ENCODE results near the gene RNPC3.

The RNPC3 gene
- total RNA-seq, result 20.5 to 66.3 (median 50.6) reads per million in 9 experiments

- ATAC-seq (replicated peaks) (peak; percentile 79), DNase-seq (peak; percentile 80 to 86 (median 83))
- H3K27me3 Mint-ChIP-seq, result no peaks in the 10 kb centered on the region
- peaks cover 20% of the 10 kb centered on the region for H3K36me3 Mint-ChIP-seq (ENCODE audit: insufficient read depth)
- H3K4me3 Mint-ChIP-seq, result peak within 1 kb of the TSS; percentile 98
- H3K9me3 Mint-ChIP-seq, result no peaks in the 10 kb centered on the region
- peak within 1 kb of the TSS; percentile 97 to 99 for H3K27ac Mint-ChIP-seq
- peaks cover 25 to 43% of the 10 kb centered on the region in 2 donors for H3K4me1 Mint-ChIP-seq (ENCODE audit: low read depth in 2 of 2)
Measured at GRCh38 chr1:103525607-103526507, at the start of gene RNPC3. Gene RNPC3 (plus strand): TSS chr1:103525699. CDS start chr1:103526071, 372 bp downstream.

GRCh38 chr1:103477101-103477500 is 48.4 kb upstream of the RNPC3 start:
- no peaks in the 10 kb centered on the region for H3K4me1 Mint-ChIP-seq (ENCODE audit: low read depth in 2 of 2)
- no peaks in the 10 kb centered on the region for H3K36me3 Mint-ChIP-seq (ENCODE audit: insufficient read depth)
- H3K27ac Mint-ChIP-seq, result no peak overlapping the region
- H3K4me3 Mint-ChIP-seq, result no peak overlapping the region
- no peak for ATAC-seq (replicated peaks)
- H3K27me3 Mint-ChIP-seq, result peaks cover 0 to 7% of the 10 kb centered on the region in 2 donors
- H3K9me3 Mint-ChIP-seq, result no peaks in the 10 kb centered on the region
- DNase-seq, result no peak

GRCh38 chr1:103489935-103490334 is 35.6 kb upstream of the RNPC3 start:
- Mint-ChIP-seq H3K4me1 (ENCODE audit: low read depth in 2 of 2) (no peaks in the 10 kb centered on the region), H3K27ac (no peak overlapping the region), H3K9me3 (no peaks in the 10 kb centered on the region), H3K27me3 (peaks cover 5 to 8% of the 10 kb centered on the region in 2 donors), H3K36me3 (ENCODE audit: insufficient read depth) (no peaks in the 10 kb centered on the region), H3K4me3 (no peak overlapping the region)
- ATAC-seq (replicated peaks) (no peak), DNase-seq (no peak)

GRCh38 chr1:103492003-103492625 is 33.4 kb upstream of the RNPC3 start:
- no peak for DNase-seq
- no peak overlapping the region for H3K27ac Mint-ChIP-seq

GRCh38 chr1:103496014-103496635 is 29.4 kb upstream of the RNPC3 start:
- Mint-ChIP-seq H3K9me3 (no peaks in the 10 kb centered on the region), H3K4me3 (no peak overlapping the region), H3K27ac (no peak overlapping the region), H3K36me3 (ENCODE audit: insufficient read depth) (no peaks in the 10 kb centered on the region), H3K27me3 (peaks cover 8 to 14% of the 10 kb centered on the region in 2 donors), H3K4me1 (ENCODE audit: low read depth in 2 of 2) (no peaks in the 10 kb centered on the region)
- ATAC-seq (replicated peaks), result no peak
- no peak for DNase-seq

More at GRCh38 chr1:103492003-103492625, 33.4 kb upstream of the RNPC3 start:
- H3K36me3 Mint-ChIP-seq (ENCODE audit: insufficient read depth), result no peaks in the 10 kb centered on the region
- H3K4me3 Mint-ChIP-seq, result no peak overlapping the region
- ATAC-seq (replicated peaks), result no peak
- H3K9me3 Mint-ChIP-seq, result no peaks in the 10 kb centered on the region
- H3K27me3 Mint-ChIP-seq, result peaks cover 8 to 14% of the 10 kb centered on the region in 2 donors
- H3K4me1 Mint-ChIP-seq (ENCODE audit: low read depth in 2 of 2), result no peaks in the 10 kb centered on the region

GRCh38 chr1:103497404-103497803 is 28.1 kb upstream of the RNPC3 start:
- H3K36me3 Mint-ChIP-seq (ENCODE audit: insufficient read depth), result no peaks in the 10 kb centered on the region
- ATAC-seq (replicated peaks) (no peak), DNase-seq (no peak)
- no peak overlapping the region for H3K27ac Mint-ChIP-seq
- no peaks in the 10 kb centered on the region for H3K9me3 Mint-ChIP-seq
- no peaks in the 10 kb centered on the region for H3K4me1 Mint-ChIP-seq (ENCODE audit: low read depth in 2 of 2)
- H3K27me3 Mint-ChIP-seq, result peaks cover 8 to 19% of the 10 kb centered on the region in 2 donors
- no peak overlapping the region for H3K4me3 Mint-ChIP-seq

GRCh38 chr1:103509250-103509649 is 16.2 kb upstream of the RNPC3 start:
- DNase-seq (no peak), ATAC-seq (replicated peaks) (no peak)
- no peak overlapping the region for H3K4me3 Mint-ChIP-seq
- no peaks in the 10 kb centered on the region for H3K36me3 Mint-ChIP-seq (ENCODE audit: insufficient read depth)
- no peak overlapping the region for H3K27ac Mint-ChIP-seq
- no peaks in the 10 kb centered on the region for H3K9me3 Mint-ChIP-seq
- no peaks in the 10 kb centered on the region for H3K4me1 Mint-ChIP-seq (ENCODE audit: low read depth in 2 of 2)
- no peaks in the 10 kb centered on the region for H3K27me3 Mint-ChIP-seq

GRCh38 chr1:103513711-103514110 is 11.8 kb upstream of the RNPC3 start:
- DNase-seq (no peak), ATAC-seq (replicated peaks) (no peak)
- Mint-ChIP-seq H3K9me3 (no peaks in the 10 kb centered on the region), H3K27me3 (no peaks in the 10 kb centered on the region), H3K36me3 (ENCODE audit: insufficient read depth) (no peaks in the 10 kb centered on the region), H3K27ac (no peak overlapping the region), H3K4me3 (no peak overlapping the region), H3K4me1 (ENCODE audit: low read depth in 2 of 2) (no peaks in the 10 kb centered on the region)

GRCh38 chr1:103514920-103515503 is 10.5 kb upstream of the RNPC3 start:
- peak in 2 of 3 experiments; percentile 19 to 22 for DNase-seq
- Mint-ChIP-seq H3K27ac (no peak overlapping the region), H3K9me3 (no peaks in the 10 kb centered on the region)

GRCh38 chr1:103516283-103516682 is 9.2 kb upstream of the RNPC3 start:
- Mint-ChIP-seq H3K4me1 (ENCODE audit: low read depth in 2 of 2) (no peaks in the 10 kb centered on the region), H3K36me3 (ENCODE audit: insufficient read depth) (no peaks in the 10 kb centered on the region), H3K27ac (no peak overlapping the region), H3K9me3 (no peaks in the 10 kb centered on the region), H3K27me3 (no peaks in the 10 kb centered on the region), H3K4me3 (no peak overlapping the region)
- ATAC-seq (replicated peaks) (no peak), DNase-seq (no peak)

More at GRCh38 chr1:103514920-103515503, 10.5 kb upstream of the RNPC3 start:
- H3K4me1 Mint-ChIP-seq (ENCODE audit: low read depth in 2 of 2), result no peaks in the 10 kb centered on the region
- H3K27me3 Mint-ChIP-seq, result no peaks in the 10 kb centered on the region
- no peak overlapping the region for H3K4me3 Mint-ChIP-seq
- ATAC-seq (replicated peaks), result peak; percentile 91
- no peaks in the 10 kb centered on the region for H3K36me3 Mint-ChIP-seq (ENCODE audit: insufficient read depth)

GRCh38 chr1:103516693-103517092 is 8.8 kb upstream of the RNPC3 start:
- DNase-seq (no peak), ATAC-seq (replicated peaks) (no peak)
- Mint-ChIP-seq H3K36me3 (ENCODE audit: insufficient read depth) (no peaks in the 10 kb centered on the region), H3K9me3 (no peaks in the 10 kb centered on the region), H3K4me1 (ENCODE audit: low read depth in 2 of 2) (no peaks in the 10 kb centered on the region), H3K27me3 (no peaks in the 10 kb centered on the region), H3K4me3 (no peak overlapping the region), H3K27ac (no peak overlapping the region)

- Mint-ChIP-seq H3K4me3 (no peak overlapping the region), H3K9me3 (no peaks in the 10 kb centered on the region), H3K4me1 (ENCODE audit: low read depth in 2 of 2) (no peaks in the 10 kb centered on the region), H3K36me3 (ENCODE audit: insufficient read depth) (no peaks in the 10 kb centered on the region), H3K27me3 (no peaks in the 10 kb centered on the region), H3K27ac (no peak overlapping the region)
- DNase-seq, result no peak
- ATAC-seq (replicated peaks), result no peak
Measured at GRCh38 chr1:103517380-103518047, 8.0 kb upstream of the RNPC3 start.

GRCh38 chr1:103520822-103521221 is 4.7 kb upstream of the RNPC3 start:
- no peak overlapping the region for H3K27ac Mint-ChIP-seq

More at GRCh38 chr1:103520822-103521221, 4.7 kb upstream of the RNPC3 start:
- no peaks in the 10 kb centered on the region for H3K9me3 Mint-ChIP-seq
- peaks cover 0 to 2% of the 10 kb centered on the region in 2 donors for H3K4me1 Mint-ChIP-seq (ENCODE audit: low read depth in 2 of 2)
- no peak for ATAC-seq (replicated peaks)
- H3K4me3 Mint-ChIP-seq, result no peak overlapping the region
- H3K27me3 Mint-ChIP-seq, result no peaks in the 10 kb centered on the region
- no peak for DNase-seq
- peaks cover 3% of the 10 kb centered on the region for H3K36me3 Mint-ChIP-seq (ENCODE audit: insufficient read depth)

All from effector memory CD8-positive, alpha-beta T cell (primary cell).